ENCODE results near the gene LEKR1.
"Not testable (repeated sequence)": the region's sequence is repeated elsewhere in the genome, so short reads cannot be mapped to it uniquely, and the experiment has no call there.

LEKR1 gene

DNA sequence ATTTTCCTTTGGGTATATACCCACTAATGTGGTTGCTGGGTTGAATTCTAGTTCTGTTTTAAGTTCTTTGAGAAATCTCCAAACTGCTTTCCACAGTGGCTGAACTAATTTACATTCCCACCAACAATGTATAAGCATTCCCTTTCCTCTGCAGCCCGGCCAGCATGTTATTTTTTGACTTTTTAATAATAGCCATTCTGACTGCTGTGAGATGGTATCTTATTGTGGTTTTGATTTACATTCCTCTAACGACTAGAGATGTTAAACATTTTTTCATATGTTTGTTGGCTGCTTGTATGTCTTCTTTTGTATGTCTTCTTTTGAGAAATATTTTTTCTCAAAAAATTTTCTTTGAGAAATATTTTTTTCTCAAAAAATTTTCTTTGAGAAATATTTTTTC lies 84.7 kb downstream of the LEKR1 start:
- not testable (repeated sequence) for DNase-seq

DNA sequence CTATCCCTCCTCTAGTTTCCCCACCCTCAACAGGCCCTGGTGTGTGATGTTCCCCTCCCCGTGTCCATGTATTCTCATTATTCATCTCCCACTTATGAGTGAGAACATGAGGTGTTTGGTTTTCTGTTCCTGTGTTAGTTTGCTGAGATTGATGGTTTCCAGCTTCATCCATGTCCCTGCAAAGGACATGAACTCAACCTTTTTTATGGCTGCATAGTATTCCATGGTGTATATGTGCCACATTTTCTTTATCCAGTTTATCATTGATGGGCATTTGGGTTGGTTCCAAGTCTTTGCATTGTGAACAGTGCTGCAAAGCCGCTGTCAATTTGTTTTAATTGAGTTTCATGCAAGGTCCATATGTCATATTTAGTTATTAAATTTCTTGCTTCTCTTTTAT lies 88.1 kb downstream of the LEKR1 start:
- DNase-seq = not testable (repeated sequence)

DNA sequence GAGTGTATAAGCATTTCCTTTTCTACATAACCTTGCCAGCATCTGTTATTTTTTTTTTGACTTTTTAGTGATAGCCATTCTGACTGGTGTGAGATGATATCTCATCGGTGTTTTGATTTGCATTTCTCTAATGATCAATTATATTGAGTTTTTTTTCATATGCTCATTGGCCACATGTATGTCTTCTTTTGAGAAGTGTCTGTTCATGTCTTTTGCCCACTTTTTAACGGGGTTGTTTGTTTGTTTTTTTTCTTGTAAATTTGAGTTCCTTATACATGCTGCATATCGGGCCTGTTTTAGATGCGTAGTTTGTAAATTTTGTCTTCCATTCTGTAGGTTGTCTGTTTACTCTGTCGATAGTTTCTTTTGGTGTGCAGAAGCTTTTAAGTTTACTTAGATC lies 89.2 kb downstream of the LEKR1 start:
- DNase-seq = no peak

DNA sequence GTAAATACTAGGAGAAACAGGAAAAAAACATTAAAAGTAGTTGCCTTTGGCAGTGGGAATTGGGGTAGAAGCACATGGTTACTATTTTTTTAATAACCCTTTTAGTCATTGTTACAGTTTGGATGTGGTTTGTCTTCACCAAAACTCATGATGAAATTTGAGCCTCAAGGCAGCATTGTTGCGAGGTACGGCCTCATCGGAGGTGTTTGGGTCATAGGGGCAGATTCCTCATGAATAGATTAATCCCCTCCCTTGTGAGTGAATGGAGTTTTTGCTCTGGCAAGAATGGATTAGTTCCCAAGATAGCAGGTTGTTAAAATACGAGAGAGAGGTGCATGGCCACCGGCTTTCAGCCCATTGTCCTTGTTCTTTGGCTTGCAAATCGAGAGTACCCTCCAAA lies 92.6 kb downstream of the LEKR1 start:
- no peak for DNase-seq

DNA sequence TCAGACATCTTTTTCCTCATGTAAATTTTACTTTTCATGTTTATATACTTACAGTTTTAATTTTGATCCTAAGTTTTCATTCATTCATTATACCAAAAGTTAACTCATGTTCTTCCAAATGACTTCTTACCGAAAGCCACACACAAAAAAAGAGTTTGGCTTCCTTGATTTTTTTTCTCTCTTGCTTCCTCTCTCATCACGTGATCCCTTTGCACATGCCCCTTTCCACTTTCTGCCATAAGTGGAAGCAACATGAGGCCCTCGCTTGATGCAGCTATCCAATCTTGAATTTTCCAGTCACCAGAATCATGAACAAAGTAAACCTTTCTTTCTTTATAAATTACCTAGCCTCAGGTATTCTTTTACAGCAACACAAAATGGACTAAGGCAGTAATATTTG lies 93.7 kb downstream of the LEKR1 start:
- no peak for DNase-seq

DNA sequence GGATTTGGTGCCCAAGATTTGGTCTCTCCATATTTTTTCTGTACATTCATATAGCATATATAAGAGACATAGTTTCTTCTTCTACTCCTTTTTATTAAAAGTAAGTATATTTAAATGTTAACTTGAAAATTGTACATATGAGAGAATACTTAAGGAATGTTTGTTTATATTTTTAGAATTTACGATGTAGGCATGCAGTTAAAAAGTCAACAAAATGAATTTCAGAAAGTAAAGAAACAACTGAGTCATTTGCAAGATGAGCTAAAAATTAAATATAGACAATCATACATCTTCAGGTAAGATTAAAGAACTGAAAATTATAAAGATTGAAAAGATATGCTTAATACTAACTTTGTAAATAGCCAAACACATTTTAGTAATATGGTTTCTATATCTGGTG lies 94.2 kb downstream of the LEKR1 start:
- no peak for DNase-seq

DNA sequence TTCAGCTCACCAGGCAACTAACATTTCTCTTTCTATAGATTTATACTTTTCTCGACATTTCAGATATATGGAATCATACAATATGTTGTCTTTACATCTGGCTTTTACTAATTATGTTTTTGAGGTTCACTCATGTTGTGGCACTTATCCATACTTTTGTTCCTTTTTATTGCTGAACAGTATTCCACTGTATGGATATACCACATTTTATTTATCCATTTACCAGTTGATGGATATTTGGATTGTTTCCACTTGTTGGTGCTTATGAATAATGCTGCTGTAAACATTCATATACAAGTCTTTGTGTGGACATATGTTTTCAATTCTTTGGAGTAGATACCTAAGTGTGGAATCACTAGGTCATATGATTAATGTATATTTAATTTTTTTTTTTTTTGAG lies 97.2 kb downstream of the LEKR1 start:
- no peak for DNase-seq

DNA sequence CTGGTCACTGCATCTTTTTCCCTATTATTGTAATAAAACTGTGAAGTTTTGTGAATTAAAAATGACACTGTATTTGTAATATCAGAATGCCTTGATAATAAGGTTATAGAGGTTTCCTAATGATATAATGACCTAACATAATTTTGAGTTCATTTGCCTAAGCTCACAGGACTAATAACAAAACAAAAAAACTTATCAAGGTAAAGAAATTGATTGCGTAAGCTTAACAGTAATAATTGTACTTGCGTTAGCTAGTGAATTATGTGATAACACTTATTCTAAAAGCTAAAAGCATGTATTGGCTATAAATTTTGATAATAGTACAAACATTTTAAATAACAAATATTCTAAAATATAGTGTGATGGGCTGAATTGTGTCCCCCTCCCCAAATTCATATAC lies 112.6 kb downstream of the LEKR1 start:
- no peak for DNase-seq

DNA sequence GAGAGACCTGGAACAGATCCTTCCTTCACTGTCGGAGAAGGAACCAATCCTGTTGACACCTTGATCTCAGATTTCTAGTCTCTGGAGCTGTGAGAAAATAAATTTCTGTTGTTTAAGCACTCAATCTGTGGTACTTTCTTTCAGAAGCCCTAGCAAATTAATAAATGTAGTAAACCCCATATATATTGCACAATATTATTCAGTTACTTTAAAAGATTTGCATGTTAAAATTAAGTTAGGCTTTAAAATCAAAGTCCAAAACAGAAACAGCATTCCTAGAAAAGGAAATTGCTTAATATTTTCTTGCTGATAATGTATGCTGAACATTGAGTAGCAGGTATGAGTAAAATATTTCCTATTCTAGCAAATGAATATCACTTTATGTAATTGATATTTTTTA lies 113.2 kb downstream of the LEKR1 start:
- no peak for DNase-seq

DNA sequence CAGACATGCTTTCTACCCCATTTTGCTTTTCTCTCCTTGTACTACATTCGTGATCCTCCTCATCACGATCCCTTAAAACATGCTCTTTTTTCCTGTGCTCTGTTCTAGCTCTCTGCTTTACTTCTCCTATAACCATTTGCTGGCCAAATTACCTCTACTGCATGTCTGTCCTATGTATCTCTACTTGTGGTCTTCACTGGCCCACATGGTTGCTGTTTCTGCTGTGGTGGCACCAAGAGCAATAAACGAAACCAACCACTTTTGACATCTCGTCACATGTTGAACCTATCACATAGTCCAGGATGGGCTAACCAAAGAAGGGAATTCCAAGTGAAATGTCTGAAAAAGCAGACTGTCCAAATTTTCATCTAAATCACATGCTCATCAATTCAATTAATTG lies 115.2 kb downstream of the LEKR1 start:
- no peak for DNase-seq

DNA sequence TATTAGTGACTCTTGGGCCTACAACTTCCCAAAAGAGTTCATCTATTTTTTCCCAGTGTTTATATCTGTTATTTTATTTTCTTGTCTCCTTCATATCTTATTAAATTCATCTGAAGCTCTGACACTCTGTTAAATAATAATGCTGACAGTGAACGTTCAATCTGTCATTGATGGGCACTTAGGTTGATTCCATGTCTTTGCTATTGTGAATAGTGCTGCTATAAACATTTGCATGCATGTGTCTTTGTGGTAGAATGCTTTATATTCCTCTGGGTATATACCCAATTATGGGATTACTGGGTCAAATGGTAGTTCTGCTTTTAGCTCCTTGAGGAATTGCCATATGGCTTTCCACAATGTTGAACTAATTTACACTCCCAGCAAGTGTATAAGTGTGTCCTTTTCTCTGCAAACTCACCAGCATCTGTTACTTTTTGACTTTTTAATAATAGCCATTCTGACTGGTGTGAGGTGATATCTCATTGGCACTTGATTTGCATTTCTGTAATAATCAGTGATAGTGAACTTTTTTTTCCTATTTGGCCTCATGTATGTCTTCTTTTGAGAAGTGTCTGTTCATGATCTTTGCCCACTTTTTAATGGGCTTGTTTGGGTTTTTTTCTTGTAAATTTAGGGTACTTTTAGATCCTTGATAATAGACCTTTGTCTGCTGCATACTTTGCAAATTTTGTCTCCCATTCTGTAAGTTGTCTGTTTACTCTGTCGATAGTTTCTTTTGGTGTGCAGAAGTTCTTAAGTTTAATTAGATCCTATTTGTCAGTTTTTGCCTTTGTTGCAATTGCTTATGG lies 122.5 kb downstream of the LEKR1 start:
- no peak for DNase-seq

DNA sequence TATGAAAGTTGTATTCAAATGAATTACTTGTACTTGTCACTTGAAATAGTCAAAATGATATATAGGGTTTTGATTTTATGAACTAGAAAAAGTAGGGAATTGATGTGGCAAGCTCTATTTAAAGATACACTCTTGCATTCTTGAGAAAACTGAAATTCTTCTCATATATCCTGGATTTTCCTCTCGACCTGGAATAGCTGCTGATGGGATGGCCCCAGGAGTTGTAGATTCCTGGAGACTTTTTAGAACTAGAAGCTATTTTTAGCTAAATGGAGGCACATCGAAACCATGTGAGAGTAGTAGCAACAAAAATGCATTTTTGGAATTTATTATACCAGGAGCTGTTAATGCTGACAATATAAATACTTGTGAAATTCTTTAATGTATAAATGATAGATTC lies 125.9 kb downstream of the LEKR1 start:
- DNase-seq = no peak

DNA sequence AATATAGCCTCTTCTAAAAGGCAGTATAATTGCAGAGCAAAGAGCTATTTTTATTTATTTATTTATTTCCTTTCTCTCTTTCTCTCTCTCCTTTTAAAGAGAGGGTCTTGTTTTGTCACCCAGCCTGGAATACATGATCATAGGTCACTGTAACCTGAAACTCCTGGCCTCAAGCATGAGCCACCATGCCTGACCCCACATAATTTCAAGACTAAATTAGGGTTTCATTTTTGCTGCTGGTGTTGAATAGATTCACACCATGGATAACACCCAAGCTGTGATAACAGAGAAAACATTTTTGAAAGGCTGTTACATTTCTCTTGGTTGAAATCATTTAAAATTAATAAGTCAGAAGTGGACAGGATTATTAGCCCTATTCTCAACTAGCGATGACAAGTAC lies 131.6 kb downstream of the LEKR1 start:
- no peak for DNase-seq

DNA sequence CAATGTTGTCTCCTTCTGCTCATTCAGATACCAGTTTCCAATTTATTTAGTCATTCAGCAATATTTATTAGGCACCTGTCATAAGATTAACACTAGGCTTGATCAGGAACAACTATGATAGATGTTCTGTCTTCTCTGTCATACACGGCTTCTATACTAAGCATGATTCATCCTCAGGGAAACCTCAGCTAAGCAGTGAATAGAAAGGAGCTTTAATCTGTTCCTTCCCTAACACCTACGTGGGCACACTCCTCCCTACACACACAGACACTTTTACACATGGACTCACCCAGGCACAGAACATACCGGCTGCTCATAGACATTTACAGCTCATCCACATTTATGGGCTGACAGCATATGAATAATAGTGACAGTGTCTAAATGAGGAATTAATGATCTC lies 136.9 kb downstream of the LEKR1 start:
- DNase-seq = no peak

DNA sequence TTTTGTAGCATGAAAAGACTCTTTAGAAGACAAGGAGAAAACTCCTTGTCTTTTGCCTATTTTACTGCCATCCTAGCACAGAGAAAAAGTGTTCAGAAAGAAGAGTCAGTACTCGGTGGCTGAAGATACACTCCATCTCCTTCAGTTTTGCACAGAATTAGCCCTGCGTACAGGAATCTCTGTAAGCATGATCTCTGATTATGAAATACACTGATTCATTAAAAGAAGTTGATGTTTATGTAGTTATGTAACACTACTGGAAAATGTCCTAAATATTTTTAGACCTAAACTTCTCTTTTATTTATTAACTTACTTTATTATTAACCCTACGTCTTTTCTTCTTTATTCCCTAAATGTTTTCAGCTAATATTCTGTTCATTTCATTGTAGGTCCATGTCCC lies 138.4 kb downstream of the LEKR1 start:
- no peak for DNase-seq

DNA sequence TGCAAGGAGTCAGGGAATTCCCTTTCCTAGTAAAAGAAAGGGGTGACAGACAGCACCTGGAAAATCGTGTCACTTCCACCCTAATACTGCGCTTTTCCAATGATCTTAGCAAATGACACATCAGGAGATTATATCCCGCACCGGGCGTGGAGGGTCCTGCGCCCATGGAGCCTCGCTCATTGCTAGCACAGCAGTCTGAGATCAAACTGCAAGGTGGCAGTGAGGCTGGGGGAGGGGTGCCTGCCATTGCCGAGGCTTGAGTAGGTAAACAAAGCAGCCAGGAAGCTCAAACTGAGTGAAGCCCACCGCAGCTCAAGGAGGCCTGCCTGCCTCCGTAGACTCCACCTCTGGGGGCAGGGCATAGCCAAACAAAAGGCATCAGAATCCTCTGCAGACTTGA lies 140.2 kb downstream of the LEKR1 start:
- DNase-seq = not testable (repeated sequence)

DNA sequence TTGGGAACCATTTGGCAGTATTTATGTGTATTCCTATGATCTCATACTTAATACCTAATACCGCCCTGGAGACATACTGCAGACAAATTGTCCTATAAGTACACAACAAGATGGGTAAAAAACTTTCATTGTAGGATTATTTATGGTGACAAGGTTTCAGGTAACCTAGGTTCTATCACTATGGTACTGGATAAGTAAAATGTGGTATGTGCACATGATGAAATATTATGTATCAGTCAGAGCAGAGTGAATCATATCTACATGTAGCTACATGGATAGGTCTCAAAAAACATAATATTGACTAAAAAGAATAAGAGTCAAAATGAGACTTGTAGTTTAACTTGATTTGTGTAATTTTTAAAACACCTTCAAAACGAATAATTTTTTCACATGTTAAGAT lies 147.8 kb downstream of the LEKR1 start:
- no peak for DNase-seq

DNA sequence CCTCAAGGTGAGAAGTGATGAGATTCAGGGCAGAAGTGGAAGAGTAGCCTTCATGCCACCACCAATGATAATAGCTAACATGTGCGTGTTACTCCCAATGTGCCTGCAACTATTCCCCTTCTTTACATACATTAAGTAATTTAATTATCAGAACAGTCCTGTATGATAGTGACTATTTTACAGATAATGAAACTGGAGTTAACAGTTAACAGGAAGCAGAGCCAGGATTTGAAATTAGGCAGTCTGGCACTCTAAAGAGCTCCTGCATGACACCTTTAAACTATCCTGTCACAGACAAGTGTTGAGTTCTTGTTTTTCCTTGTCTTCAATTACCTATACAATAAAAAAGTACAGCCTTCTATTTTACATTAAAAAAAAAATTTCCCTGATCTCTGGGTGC lies 148.8 kb downstream of the LEKR1 start:
- DNase-seq = no peak

DNA sequence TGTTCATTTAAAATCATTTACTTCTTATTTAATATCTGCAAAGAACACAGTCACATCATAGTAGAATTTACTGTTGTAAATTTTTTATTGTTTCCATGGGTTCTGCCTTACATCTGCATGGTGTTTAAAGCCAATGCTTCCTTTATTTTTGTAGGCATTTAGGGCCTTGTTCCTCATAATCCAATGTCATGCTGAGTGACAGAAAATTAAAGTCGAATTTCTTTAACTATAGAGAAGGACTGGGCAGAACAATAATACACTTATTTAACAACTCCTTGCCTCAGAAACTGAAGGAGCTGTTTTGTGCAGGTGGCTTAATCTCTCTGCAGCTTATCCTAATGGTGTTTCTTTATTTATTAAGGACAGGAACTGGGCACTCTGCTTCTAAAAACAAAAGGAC lies 149.6 kb downstream of the LEKR1 start:
- no peak for DNase-seq

DNA sequence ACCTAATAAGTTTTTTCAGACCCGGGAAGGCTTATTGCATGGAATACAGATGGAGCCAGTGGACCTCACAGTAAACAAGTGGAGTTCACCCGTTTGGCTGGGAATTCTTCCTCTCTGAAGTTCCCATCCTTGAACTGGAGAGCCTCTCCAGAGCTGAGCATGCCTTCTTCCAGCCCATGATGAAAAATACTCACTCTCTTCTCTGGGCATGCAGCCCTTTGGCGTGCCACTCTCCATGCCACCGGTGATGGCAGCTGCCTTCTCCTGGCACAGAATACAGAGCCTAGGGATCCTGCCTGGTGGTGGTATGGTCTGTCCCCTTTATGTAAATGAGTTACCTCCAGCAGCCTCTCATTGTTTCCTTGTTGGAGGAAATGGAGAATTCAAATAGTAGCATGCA lies 150.8 kb downstream of the LEKR1 start:
- no peak for DNase-seq

DNA sequence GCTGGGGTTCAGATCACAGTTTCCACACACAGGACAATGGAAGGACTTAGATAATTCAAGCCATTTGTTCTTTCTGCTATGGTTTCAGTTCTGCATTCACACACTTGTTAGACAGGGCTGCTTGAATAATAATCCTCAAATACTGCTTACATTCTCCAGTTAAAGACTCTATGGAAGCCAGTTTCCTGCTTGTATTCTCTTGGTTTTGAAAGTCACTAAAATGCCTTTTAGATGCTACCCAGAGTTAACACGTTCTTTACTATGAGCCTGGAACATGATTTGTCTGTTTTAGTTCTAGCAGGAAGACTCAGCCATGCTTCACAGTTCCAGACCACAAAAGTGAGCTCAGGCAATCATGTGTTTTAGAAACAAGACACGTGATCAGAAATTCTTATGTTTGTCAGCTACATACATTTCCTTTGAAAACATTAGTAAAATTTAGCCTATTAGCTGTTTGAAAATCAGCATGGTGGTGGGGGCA lies 152.4 kb downstream of the LEKR1 start:
- no peak for DNase-seq

DNA sequence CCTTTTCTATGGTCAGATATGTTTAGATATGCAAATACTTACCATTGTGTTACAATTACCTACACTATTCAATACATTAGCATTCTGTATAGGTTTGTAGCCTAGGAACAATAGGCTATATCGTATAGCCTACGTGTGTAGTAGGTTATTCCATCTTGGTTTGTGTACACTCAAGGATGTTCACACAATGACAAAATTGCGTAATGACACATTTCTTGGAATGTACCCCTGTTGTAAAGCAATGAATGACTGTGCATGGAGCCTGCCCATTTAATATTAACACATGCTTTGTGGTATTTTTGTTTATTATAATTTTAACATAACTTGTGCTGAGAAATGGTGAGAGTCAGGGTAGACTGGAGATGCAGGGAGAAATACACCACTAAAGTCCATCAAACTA lies 154.9 kb downstream of the LEKR1 start:
- no peak for DNase-seq

DNA sequence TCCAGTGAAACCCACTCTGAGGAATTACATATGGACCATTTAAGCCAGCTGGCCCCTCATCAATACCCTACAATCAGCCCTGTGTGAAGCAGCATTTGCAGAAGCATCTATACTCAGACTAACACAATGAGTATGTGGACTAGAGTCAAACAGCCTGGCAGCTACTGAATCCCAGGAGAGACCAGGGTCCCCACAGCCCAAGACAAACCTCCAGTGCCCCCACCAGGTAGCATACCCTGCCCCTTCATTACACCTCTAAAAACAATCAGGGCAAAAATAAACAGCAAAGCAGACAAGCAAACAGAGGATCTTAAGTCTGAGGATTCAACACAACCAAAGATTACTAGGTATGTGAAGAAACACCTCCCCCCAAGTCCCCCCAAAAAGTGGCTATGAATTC lies 157.4 kb downstream of the LEKR1 start:
- no peak for DNase-seq

DNA sequence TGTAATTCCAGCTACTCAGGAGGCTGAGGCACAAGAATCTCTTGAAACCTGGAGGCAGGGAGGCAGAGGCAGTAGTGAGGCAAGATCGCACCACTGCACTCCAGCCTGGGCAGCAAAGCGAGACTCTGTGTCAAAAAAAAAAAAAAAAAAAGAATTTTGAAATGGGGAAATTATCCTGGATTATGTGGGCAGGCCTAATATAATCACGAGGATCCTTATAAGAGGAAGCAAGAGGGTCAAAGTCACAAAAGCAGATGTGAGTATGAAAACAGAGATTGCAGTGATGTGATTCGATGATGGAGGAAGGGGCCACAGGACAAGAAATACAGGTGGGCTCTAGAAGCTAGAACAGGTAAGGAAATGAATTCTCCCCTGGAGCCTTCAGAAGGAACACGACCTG lies 159.6 kb downstream of the LEKR1 start:
- DNase-seq = no peak

DNA sequence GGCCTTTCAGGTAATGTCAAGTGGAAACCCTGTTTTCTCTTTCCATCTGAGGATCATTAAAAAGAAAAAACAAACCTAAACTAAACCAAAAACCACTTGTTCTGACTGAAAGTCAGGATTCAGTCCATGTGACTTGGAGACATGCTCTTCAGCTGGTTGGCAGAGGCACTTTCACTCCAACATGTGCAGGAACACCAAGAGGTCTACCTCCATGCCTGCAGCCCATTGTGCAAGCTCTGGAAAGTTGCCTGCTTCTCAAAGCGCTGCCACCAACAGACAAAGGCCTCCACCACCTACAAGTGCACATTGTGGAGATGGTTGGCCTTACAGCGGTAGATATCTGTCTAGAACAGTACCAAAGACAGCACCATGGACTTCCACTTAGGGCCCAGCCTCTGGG lies 161.8 kb downstream of the LEKR1 start:
- DNase-seq = no peak
